ENCODE data around the gene TPCN1. TPM values are rescaled to one million over a fixed set of nuclear protein-coding genes. Genes with fewer than 3 reads are reported as not detected.

The TPCN1 gene
- total RNA-seq, 1 donor from 2014 or later = 27.9 TPM

GRCh38 chr12:113297621-113298471 is 76.6 kb downstream of the TPCN1 start:
- Histone ChIP-seq H3K4me3 (ENCODE audit: insufficient read depth, low read depth, low read length) (no peak overlapping the region), H3K79me2 (ENCODE audit: insufficient read depth, low read length) (no peaks in the 10 kb centered on the region), H2AFZ (ENCODE audit: low read depth, low read length) (no peak overlapping the region), H3K27me3 (ENCODE audit: insufficient read depth, low read length) (no peaks in the 10 kb centered on the region), H3K4me2 (ENCODE audit: low read length) (no peak overlapping the region), H3K36me3 (ENCODE audit: insufficient read depth, low read length) (no peaks in the 10 kb centered on the region), H3K4me1 (ENCODE audit: insufficient read depth, low read length) (peaks cover 14% of the 10 kb centered on the region), H3K9ac (ENCODE audit: low read length) (no peak overlapping the region), H4K20me1 (ENCODE audit: insufficient read depth, low read length) (no peaks in the 10 kb centered on the region), H3K27ac (ENCODE audit: low read depth, low read length) (no peak overlapping the region), H3K9me3 (ENCODE audit: insufficient read depth, low read depth, low read length) (no peaks in the 10 kb centered on the region)
- Mint-ChIP-seq H3K36me3 (ENCODE audit: low read depth, unreplicated experiment) (peaks cover 17% of the 10 kb centered on the region), H3K27ac (ENCODE audit: unreplicated experiment) (no peak overlapping the region), H3K4me3 (ENCODE audit: unreplicated experiment) (no peak overlapping the region), H3K9me3 (ENCODE audit: unreplicated experiment) (no peaks in the 10 kb centered on the region), H3K4me1 (ENCODE audit: low read depth, unreplicated experiment) (peaks cover 13% of the 10 kb centered on the region), H3K27me3 (ENCODE audit: low read depth, unreplicated experiment) (no peaks in the 10 kb centered on the region)
- no peak for DNase-seq (ENCODE audit: low read depth)
- FAIRE-seq = no peak
- TF ChIP-seq EZH2 (IDR thresholded peaks at IDR 0.05; ENCODE audit: insufficient read depth, low read length) = no peak
- no peak for TF ChIP-seq CTCF (IDR thresholded peaks at IDR 0.05; ENCODE audit: insufficient read depth, low read depth, low read length)

GRCh38 chr12:113298472-113298817 is 77.2 kb downstream of the TPCN1 start:
- Histone ChIP-seq H3K9ac (ENCODE audit: low read length) (no peak overlapping the region), H3K9me3 (ENCODE audit: insufficient read depth, low read depth, low read length) (no peaks in the 10 kb centered on the region), H3K4me1 (ENCODE audit: insufficient read depth, low read length) (peaks cover 14% of the 10 kb centered on the region), H3K4me2 (ENCODE audit: low read length) (no peak overlapping the region), H3K36me3 (ENCODE audit: insufficient read depth, low read length) (no peaks in the 10 kb centered on the region), H2AFZ (ENCODE audit: low read depth, low read length) (no peak overlapping the region), H4K20me1 (ENCODE audit: insufficient read depth, low read length) (no peaks in the 10 kb centered on the region), H3K4me3 (ENCODE audit: insufficient read depth, low read depth, low read length) (no peak overlapping the region), H3K79me2 (ENCODE audit: insufficient read depth, low read length) (no peaks in the 10 kb centered on the region), H3K27me3 (ENCODE audit: insufficient read depth, low read length) (no peaks in the 10 kb centered on the region), H3K27ac (ENCODE audit: low read depth, low read length) (no peak overlapping the region)
- Mint-ChIP-seq H3K9me3 (ENCODE audit: unreplicated experiment) (no peaks in the 10 kb centered on the region), H3K27ac (ENCODE audit: unreplicated experiment) (peak overlapping the region; percentile 53), H3K36me3 (ENCODE audit: low read depth, unreplicated experiment) (peaks cover 15% of the 10 kb centered on the region), H3K4me1 (ENCODE audit: low read depth, unreplicated experiment) (peaks cover 13% of the 10 kb centered on the region), H3K27me3 (ENCODE audit: low read depth, unreplicated experiment) (no peaks in the 10 kb centered on the region), H3K4me3 (ENCODE audit: unreplicated experiment) (no peak overlapping the region)
- FAIRE-seq (no peak), DNase-seq (ENCODE audit: low read depth) (no peak)
- TF ChIP-seq CTCF (IDR thresholded peaks at IDR 0.05; ENCODE audit: insufficient read depth, low read depth, low read length) = no peak
- TF ChIP-seq EZH2 (IDR thresholded peaks at IDR 0.05; ENCODE audit: insufficient read depth, low read length) = no peak
